Metanephros (tissue), 1 donor: ENCODE measurements around the gene AFDN. TPM values are rescaled to one million over a fixed set of nuclear protein-coding genes. Genes with fewer than 3 reads are reported as not detected.

Experiments used
- total RNA-seq: library from RNA; depleted of rRNA; stranded (reverse); fragments of >200 nt; gene quantifications from one replicate; pipeline ENCODE4 v1.2.3, GENCODE V29; 2014

AFDN gene, protein sequence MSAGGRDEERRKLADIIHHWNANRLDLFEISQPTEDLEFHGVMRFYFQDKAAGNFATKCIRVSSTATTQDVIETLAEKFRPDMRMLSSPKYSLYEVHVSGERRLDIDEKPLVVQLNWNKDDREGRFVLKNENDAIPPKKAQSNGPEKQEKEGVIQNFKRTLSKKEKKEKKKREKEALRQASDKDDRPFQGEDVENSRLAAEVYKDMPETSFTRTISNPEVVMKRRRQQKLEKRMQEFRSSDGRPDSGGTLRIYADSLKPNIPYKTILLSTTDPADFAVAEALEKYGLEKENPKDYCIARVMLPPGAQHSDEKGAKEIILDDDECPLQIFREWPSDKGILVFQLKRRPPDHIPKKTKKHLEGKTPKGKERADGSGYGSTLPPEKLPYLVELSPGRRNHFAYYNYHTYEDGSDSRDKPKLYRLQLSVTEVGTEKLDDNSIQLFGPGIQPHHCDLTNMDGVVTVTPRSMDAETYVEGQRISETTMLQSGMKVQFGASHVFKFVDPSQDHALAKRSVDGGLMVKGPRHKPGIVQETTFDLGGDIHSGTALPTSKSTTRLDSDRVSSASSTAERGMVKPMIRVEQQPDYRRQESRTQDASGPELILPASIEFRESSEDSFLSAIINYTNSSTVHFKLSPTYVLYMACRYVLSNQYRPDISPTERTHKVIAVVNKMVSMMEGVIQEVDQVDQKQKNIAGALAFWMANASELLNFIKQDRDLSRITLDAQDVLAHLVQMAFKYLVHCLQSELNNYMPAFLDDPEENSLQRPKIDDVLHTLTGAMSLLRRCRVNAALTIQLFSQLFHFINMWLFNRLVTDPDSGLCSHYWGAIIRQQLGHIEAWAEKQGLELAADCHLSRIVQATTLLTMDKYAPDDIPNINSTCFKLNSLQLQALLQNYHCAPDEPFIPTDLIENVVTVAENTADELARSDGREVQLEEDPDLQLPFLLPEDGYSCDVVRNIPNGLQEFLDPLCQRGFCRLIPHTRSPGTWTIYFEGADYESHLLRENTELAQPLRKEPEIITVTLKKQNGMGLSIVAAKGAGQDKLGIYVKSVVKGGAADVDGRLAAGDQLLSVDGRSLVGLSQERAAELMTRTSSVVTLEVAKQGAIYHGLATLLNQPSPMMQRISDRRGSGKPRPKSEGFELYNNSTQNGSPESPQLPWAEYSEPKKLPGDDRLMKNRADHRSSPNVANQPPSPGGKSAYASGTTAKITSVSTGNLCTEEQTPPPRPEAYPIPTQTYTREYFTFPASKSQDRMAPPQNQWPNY (N-terminal part only)
- 156 TPM for total RNA-seq

DNA sequence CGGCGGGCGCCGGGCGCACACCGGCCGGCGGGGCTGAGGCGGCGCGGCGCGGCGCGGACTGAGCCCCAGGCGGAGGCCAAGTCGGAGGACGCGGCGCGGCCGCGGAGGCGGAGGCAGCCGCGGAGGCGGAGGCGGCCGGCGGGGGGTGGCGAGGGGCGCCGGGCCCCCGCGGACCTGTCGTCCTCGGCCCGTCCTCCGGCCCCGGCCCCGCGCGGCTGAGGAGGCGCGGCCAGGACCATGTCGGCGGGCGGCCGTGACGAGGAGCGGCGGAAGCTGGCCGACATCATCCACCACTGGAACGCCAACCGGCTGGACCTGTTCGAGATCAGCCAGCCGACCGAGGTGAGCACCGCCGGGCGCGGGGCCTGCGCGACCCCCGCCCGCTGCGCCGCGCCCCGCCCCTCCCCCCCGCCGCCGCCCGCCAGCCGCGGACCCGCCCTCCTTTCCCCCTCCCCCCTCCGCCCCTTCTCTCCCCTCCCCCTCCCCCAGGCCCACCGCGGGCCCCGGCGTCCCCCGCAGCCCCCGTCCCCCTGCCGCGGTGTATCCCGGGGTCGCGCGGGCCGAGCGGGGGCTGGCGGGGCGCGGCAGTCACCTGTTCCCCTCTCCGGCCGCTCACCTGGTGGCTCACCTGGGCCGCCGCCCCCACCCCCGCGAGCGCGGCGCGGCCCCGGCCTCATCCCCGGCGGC is at the start of gene AFDN:
Gene AFDN (plus strand): TSS at position 16 of the 687 bp plus-strand sequence. CDS start 222 bp downstream, at position 238.

GRCh38 chr6:167997642-167998041 is 170.9 kb downstream of the AFDN start, which contains the start of gene KIF25:
Gene KIF25 (plus strand): TSS chr6:167997671. CDS start chr6:168029586, 31,915 bp downstream.

Other genes with a start within 250 kb of the AFDN start
- 0.18 TPM for gene KIF25, start 170.8 kb downstream of the AFDN start, total RNA-seq